Adipose tissue (tissue), 3 donors: Measurements from ENCODE around the gene ACBD5. TPM values are rescaled to one million over a fixed set of nuclear protein-coding genes. Genes with fewer than 3 reads are reported as not detected.
"Not testable (repeated sequence)": the region's sequence is repeated elsewhere in the genome, so short reads cannot be mapped to it uniquely, and the experiment has no call there.

Experiments
- H3K27ac ChIP-seq: one replicate; pipeline ENCODE4 v1.5.1; 2013; ENCODE audit warnings: low read depth, low read length
- WGBS, 3 donors: extraction: QIAGEN DNeasy Blood & Tissue Kit; methylation state at CpG; one replicate each; pipeline ENCODE4 v1.1.7; 2013; 5-methylcytosine and 5-hydroxymethylcytosine counted together
- polyA plus RNA-seq, 3 donors: library from polyadenylated mRNA; stranded (reverse); fragments of 200-250 nt; gene quantifications; one replicate each; pipeline ENCODE4 v1.2.3, GENCODE V29; 2013
- donor health status: healthy with polysubstance abuse.
- donor health status: Bipolar disorder and iron deficiency.
- donor health status: healthy.

ACBD5 gene
- polyA plus RNA-seq, 3 donors, result 6.1 to 18.9 (median 14.6) TPM

DNA sequence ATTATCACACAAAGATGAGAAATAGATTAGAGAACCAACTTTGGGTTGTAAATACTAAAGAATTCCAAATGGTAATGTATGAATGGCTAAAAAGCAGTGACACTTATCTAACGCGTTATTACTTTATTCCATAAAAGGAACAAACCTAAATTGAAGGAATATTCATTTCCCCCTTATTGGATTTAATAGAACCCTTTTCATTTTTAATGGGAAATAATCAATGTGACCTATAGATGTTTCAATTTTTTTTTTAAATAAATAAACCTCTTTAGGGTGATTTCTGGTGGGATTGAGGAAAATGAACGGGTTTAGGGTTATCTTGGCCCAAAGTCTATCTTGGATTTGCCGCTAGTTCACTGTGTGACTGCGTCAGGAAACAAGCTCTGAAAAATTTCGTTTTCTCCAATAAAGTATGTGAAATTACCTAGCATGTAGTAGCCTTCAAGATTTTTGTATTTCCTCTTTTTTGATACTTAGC is 1.9 kb upstream of the ACBD5 start:
- H3K27ac ChIP-seq, result peak overlapping the region; percentile 82
- 0 to 1% (median 0%) methylated on average over 6 of the region's 6 CpGs for WGBS, 3 donors

- peak overlapping the region; percentile 82 for H3K27ac ChIP-seq
- WGBS, 3 donors, result 1% methylated on average over 58 to 59 of the region's 59 CpGs
These were observed 1.3 kb upstream of the ACBD5 start for GRCh38 chr10:27241652-27242472.

- 6 to 9% (median 7%) methylated on average over 33 of the region's 33 CpGs for WGBS, 3 donors
- peak overlapping the region; percentile 84 for H3K27ac ChIP-seq
These were observed 534 bp upstream of the ACBD5 start for GRCh38 chr10:27241010-27241651.

DNA sequence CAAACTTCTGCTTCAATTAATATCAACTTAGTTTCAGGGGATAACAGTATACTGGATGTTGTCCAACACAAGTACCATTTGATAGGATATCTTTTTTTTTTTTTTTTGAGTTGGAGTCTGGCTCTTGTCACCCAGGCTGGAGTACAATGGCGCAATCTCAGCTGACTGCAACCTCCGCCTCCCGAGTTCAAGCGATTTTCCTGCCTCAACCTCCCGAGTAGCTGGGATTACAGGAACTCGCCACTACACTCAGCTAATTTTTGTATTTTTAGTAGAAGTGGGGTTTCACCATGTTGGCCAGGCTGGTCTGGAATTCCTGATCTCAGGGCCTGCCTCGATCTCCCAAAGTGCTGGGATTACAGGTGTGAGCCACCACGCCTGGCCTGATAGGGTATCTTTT is 3.1 kb downstream of the ACBD5 start:
- H3K27ac ChIP-seq, result not testable (repeated sequence)
- WGBS, 3 donors, result 82 to 95% (median 82%) methylated on average over 8 of the region's 8 CpGs

GRCh38 chr10:27236589-27237128 is 3.9 kb downstream of the ACBD5 start:
- 67 to 83% (median 83%) methylated on average over 9 of the region's 9 CpGs for WGBS, 3 donors
- H3K27ac ChIP-seq, result not testable (repeated sequence)

DNA sequence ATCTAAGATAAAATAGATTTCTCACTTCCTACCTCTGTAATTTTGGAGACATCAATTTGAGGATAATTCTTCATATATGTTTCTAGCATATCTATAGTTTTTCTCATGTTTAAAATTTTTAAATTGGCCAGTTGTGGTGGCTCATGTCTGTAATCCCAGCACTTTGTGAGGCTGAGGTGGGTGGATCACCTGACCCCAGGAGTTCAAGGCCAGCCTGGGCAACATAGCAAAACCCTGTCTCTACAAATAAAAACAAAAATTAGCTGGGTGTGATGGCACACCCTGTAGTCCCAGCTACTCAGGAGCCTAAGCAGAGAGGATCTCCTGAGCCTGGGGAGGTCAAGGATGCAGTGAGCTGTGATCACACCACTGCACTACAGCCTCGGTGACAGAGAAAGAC is 4.9 kb downstream of the ACBD5 start:
- no peak overlapping the region for H3K27ac ChIP-seq
- 55 to 90% (median 78%) methylated on average over 1 of the region's 1 CpG for WGBS, 3 donors

- WGBS, 3 donors, result 92 to 99% (median 97%) methylated on average over 1 of the region's 1 CpG
- H3K27ac ChIP-seq, result no peak overlapping the region
These were observed 10.6 kb downstream of the ACBD5 start for GRCh38 chr10:27230022-27230421.

DNA sequence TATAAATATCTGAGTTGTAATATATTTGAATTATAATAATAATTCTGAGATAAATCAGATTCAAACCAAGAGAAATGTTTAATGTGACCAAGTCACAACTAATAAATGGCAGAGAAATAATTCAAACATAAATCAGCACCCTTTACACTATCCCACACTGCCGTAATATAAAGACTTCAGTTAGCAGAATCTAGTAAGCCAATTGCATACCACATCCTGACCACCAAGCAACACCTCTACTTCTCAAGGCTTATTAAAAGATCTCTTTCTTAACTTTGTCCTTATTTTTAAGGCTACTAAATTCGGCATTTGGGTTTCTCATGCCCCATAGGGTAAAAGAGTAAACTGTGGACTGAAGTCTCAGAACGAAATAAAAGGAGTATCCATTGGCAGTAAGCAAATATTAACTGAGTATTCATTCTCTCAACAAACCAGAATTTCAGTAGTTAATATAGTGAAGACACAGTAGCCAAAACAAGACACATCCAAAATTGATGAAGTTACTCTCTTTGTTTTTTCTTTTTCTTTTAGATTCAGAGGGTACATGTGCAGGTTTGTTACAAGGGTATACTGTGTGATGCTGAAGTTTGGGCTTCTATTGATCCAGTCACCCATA is 14.8 kb downstream of the ACBD5 start:
- 54 to 57% (median 55%) methylated on average over 3 of the region's 3 CpGs for WGBS, 3 donors
- H3K27ac ChIP-seq, result no peak overlapping the region

DNA sequence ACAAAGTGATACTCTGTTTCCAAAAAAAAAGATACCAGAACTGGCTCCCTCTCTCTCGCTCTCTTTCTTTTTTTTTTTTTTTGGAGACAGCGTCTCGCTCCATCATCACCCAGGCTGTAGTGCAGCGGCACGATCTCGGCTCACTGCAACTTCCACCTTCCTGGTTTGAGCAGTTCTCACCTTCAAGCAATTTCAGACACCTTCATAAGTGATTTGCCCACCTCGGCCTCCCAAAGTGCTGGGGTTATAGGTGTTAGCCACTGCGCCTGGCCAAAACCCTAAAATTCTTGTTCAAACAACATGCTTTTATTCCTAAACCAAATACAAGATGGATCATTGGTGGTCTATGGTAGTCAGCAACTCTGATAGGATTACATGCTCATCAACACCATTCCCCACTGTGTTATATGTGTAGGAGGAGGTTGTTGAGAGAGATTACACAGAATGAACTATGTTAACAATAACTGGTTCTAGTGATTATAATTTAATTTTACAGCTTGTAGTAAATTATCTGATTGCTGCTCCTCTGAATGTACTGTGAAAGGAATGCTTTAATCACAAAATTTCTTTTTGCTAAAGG is 15.5 kb downstream of the ACBD5 start:
- H3K27ac ChIP-seq, result no peak overlapping the region
- WGBS, 3 donors, result 86 to 91% (median 88%) methylated on average over 8 of the region's 8 CpGs

- H3K27ac ChIP-seq, result no peak overlapping the region
- 68 to 81% (median 77%) methylated on average over 5 of the region's 5 CpGs for WGBS, 3 donors
These were observed 16.6 kb downstream of the ACBD5 start for GRCh38 chr10:27223964-27224363.

DNA sequence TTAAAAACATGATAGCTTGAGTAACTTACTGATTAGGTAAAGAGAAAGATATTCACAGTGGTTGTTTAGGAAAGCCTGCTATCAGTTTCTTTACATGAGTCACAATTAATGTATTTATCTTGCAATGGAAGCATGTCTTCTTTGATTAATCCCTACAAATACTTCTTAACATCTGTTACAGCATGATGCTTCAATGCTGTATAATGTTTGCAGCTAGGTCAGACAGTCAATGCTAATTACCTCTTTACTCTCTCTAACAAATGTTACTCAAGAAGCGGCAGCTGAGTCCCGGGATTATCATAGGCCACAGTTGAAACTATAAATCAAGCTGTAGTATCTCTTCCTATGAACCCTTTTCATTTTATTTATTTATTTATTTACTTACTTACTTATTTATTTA is 33.2 kb downstream of the ACBD5 start:
- H3K27ac ChIP-seq, result no peak overlapping the region
- WGBS, 3 donors, result 96 to 99% (median 97%) methylated on average over 2 of the region's 2 CpGs

- WGBS, 3 donors, result 81 to 93% (median 82%) methylated on average over 5 of the region's 5 CpGs
These were observed 36.8 kb downstream of the ACBD5 start for GRCh38 chr10:27203806-27204205.

DNA sequence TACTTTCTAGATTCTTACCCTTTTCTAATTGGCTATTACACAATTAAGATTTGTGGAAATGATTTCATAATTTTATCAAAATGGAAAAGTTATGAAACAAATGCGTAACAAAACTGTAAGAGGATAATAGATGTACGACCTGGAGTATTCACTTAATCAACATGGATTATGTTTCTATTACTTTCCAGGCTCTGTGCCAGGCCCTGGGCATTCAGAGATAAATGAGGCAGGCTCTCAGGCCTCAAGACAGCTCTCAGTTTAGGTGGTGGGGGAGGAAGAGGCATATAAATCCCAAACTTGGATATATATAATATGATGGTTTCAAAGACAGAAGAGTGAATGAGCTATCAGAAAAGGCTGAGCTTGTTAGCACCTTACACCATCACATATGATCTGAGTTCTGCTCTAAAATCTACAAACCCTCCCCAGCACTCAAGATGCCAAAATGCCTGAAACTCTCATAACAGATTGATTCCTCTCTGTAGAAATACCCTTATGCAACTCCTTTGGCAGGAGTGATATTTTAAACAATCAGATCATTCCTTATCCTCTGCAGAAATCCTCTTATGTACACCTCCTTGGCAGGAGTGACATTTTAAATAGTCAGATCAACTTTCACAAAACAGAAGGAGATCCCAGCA is 42.5 kb downstream of the ACBD5 start:
- 29 to 51% (median 50%) methylated on average over 2 of the region's 2 CpGs for WGBS, 3 donors
- no peak overlapping the region for H3K27ac ChIP-seq

More at GRCh38 chr10:27203806-27204205, 36.8 kb downstream of the ACBD5 start:
- no peak overlapping the region for H3K27ac ChIP-seq

DNA sequence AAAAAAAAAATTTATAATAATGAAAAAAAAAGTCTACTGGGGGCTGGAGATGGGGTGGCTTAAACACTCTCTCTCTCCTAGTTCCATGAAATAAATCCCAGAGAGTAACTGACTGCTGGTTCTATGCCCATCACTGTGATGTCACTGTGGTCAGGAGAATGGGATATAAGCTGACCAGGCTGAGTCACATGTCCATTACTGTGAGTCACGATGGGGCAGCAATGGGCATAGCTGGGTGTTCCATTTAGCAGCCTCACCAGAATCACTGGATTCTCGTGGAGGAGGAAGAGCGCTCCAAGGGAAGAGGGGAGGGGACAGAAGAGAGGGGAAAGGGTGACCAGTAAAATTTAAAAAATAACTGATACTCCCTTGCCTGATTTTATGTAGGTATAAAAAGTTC is 48.3 kb downstream of the ACBD5 start:
- H3K27ac ChIP-seq, result no peak overlapping the region
- 78 to 89% (median 82%) methylated on average over 3 of the region's 3 CpGs for WGBS, 3 donors

DNA sequence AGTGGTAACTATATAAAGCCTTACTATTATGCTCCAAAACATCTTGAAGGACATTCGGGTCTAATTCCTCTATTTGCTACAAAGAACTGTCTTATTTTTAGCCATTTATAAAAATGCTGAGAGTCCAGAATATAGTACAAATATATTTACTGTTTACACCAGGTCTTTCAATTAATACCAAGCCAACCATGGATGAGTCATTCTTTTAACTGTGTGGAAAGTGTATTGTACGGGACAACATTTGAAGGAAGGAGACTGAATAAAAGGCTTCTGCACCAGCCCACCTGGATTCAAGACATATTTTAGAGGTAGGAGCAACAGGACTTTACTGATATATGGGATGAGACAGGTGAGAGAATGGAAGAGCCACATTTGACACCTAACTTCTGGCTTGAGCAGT is 50.1 kb downstream of the ACBD5 start:
- 88 to 89% (median 88%) methylated on average over 2 of the region's 2 CpGs for WGBS, 3 donors
- H3K27ac ChIP-seq, result no peak overlapping the region

- no peak overlapping the region for H3K27ac ChIP-seq
- WGBS, 3 donors, result 94 to 97% (median 95%) methylated on average over 4 of the region's 4 CpGs
These were observed 51.7 kb downstream of the ACBD5 start for GRCh38 chr10:27188897-27189296.

GRCh38 chr10:27188259-27188658 is 52.3 kb downstream of the ACBD5 start:
- no peak overlapping the region for H3K27ac ChIP-seq
- 86 to 100% (median 99%) methylated on average over 1 of the region's 1 CpG for WGBS, 3 donors

DNA sequence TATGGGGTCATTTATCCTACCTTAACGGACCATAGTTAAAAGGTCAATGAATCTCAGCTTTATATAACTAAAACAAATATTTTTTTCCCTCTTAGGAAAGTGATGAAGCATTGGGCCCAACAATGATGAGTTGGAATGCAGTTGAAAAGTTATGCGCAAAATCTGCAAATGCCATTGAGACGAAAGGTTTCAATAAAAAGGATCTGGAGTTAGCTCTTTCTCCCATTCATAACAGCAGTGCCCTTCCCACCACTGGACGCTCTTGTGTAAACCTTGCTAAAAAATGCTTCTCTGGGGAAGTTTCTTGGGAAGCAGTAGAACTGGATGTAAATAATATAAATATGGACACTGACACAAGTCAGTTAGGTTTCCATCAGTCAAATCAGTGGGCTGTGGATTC is 70.7 kb downstream of the ACBD5 start:
- WGBS, 3 donors, result 81 to 94% (median 86%) methylated on average over 4 of the region's 4 CpGs
- H3K27ac ChIP-seq, result no peak overlapping the region
